HG03039 (cell line): ENCODE data around the gene EHD1.

Experiments used
- ATAC-seq: cut with Tn5 transposase; IDR thresholded peaks from one replicate; pipeline ENCODE4 v1.9.1; 2021; ENCODE audit warnings: mild to moderate bottlenecking, moderate library complexity; ENCODE audit not compliant: unreplicated experiment

Gene EHD1

GRCh38 chr11:64910451-64911093 lies 32.2 kb upstream of the EHD1 start:
- ATAC-seq, result no peak

GRCh38 chr11:64909653-64910343 lies 31.4 kb upstream of the EHD1 start:
- no peak for ATAC-seq

- no peak for ATAC-seq
Observed at GRCh38 chr11:64908766-64909165, 30.3 kb upstream of the EHD1 start.

GRCh38 chr11:64906314-64906635 lies 27.9 kb upstream of the EHD1 start:
- ATAC-seq, result no peak

GRCh38 chr11:64905516-64906313 lies 27.3 kb upstream of the EHD1 start:
- ATAC-seq, result no peak

GRCh38 chr11:64903291-64903833 lies 24.9 kb upstream of the EHD1 start:
- ATAC-seq, result no peak

GRCh38 chr11:64902102-64902900 lies 23.9 kb upstream of the EHD1 start:
- ATAC-seq, result no peak

- ATAC-seq, result no peak
Observed at GRCh38 chr11:64900774-64901173, 22.4 kb upstream of the EHD1 start.

GRCh38 chr11:64900263-64900678 lies 21.9 kb upstream of the EHD1 start:
- no peak for ATAC-seq

GRCh38 chr11:64898541-64898940 lies 20.1 kb upstream of the EHD1 start:
- no peak for ATAC-seq

- no peak for ATAC-seq
Observed at GRCh38 chr11:64898076-64898445, 19.6 kb upstream of the EHD1 start.

- no peak for ATAC-seq
Observed at GRCh38 chr11:64897381-64898075, 19.1 kb upstream of the EHD1 start.

GRCh38 chr11:64896448-64897022 lies 18.1 kb upstream of the EHD1 start:
- ATAC-seq, result no peak

- ATAC-seq, result no peak
Observed at GRCh38 chr11:64894812-64895452, 16.5 kb upstream of the EHD1 start.

- ATAC-seq, result no peak
Observed at GRCh38 chr11:64894070-64894811, 15.8 kb upstream of the EHD1 start.

GRCh38 chr11:64893194-64894069 lies 15.0 kb upstream of the EHD1 start:
- ATAC-seq, result no peak

GRCh38 chr11:64892838-64893193 lies 14.4 kb upstream of the EHD1 start:
- ATAC-seq, result no peak

- ATAC-seq, result no peak
Observed at GRCh38 chr11:64892411-64892831, 14.0 kb upstream of the EHD1 start.
